Measurements from ENCODE around the gene CFD.

CFD gene

GRCh38 chr19:854549-854948, 4.9 kb upstream of the CFD start:
- ChIA-PET CTCF (interaction anchor here (0.6 to 2.3 kb wide), 2 partner anchors 68 to 69 kb away, joined by 3 to 11 read pairs; no protein-coding TSS in a partner anchor), POLR2A (no interaction called here)
- H3K4me3 ChIP-seq (ENCODE audit: control insufficient read depth in 1 of 7, extremely low read depth in 1 of 7, insufficient read depth in 4 of 7, low read depth in 2 of 7, low read length in 6 of 7), result no peak overlapping the region
- peaks cover 0 to 15% (median 12%) of the 10 kb centered on the region in 4 experiments for H3K4me1 ChIP-seq (ENCODE audit: control extremely low read depth in 1 of 4, control insufficient read depth in 4 of 4, insufficient read depth in 4 of 4, low read length in 3 of 4)
- H3K9me3 ChIP-seq (ENCODE audit: control extremely low read depth in 1 of 5, control insufficient read depth in 4 of 5, insufficient read depth in 2 of 5, low read depth in 1 of 5, low read length in 4 of 5), result no peaks in the 10 kb centered on the region
- WGBS (ENCODE audit: insufficient coverage), result no CpG with 5 or more reads among the region's 6 CpGs
- H3K27ac ChIP-seq (ENCODE audit: insufficient read depth in 1 of 2, low read depth in 1 of 2, low read length in 2 of 2, poor library complexity in 1 of 2, severe bottlenecking in 2 of 2), result no peak overlapping the region
- H3K27me3 ChIP-seq (replicated peaks in 2 of 5; ENCODE audit: control insufficient read depth in 4 of 5, insufficient read depth in 5 of 5, low read length in 4 of 5), result peaks cover 0 to 51% (median 7%) of the 10 kb centered on the region in 5 experiments
- H3K36me3 ChIP-seq (ENCODE audit: control insufficient read depth in 4 of 4, insufficient read depth in 4 of 4, low read length in 3 of 4), result no peaks in the 10 kb centered on the region
- DNase-seq, result no peak

GRCh38 chr19:855142-855541, 4.3 kb upstream of the CFD start:
- Histone ChIP-seq H3K27me3 (replicated peaks in 2 of 5; ENCODE audit: control insufficient read depth in 4 of 5, insufficient read depth in 5 of 5, low read length in 4 of 5) (peaks cover 0 to 52% (median 12%) of the 10 kb centered on the region in 5 experiments), H3K9me3 (ENCODE audit: control extremely low read depth in 1 of 5, control insufficient read depth in 4 of 5, insufficient read depth in 2 of 5, low read depth in 1 of 5, low read length in 4 of 5) (no peaks in the 10 kb centered on the region), H3K4me1 (ENCODE audit: control extremely low read depth in 1 of 4, control insufficient read depth in 4 of 4, insufficient read depth in 4 of 4, low read length in 3 of 4) (peaks cover 0 to 20% (median 17%) of the 10 kb centered on the region in 4 experiments), H3K27ac (ENCODE audit: insufficient read depth in 1 of 2, low read depth in 1 of 2, low read length in 2 of 2, poor library complexity in 1 of 2, severe bottlenecking in 2 of 2) (no peak overlapping the region), H3K4me3 (ENCODE audit: control insufficient read depth in 1 of 7, extremely low read depth in 1 of 7, insufficient read depth in 4 of 7, low read depth in 2 of 7, low read length in 6 of 7) (no peak overlapping the region), H3K36me3 (ENCODE audit: control insufficient read depth in 4 of 4, insufficient read depth in 4 of 4, low read length in 3 of 4) (no peaks in the 10 kb centered on the region)
- CTCF ChIA-PET, result interaction anchor here (0.6 to 2.3 kb wide), 2 partner anchors 17 to 68 kb away, joined by 4 to 11 read pairs; no protein-coding TSS in a partner anchor
- POLR2A ChIA-PET, result interaction anchor here (0.6 kb wide), 1 partner anchor 35 kb away, joined by 3 read pairs; no protein-coding TSS in a partner anchor
- WGBS (ENCODE audit: insufficient coverage), result 81% methylated on average over 9 of the region's 12 CpGs
- DNase-seq, result no peak

- Histone ChIP-seq H3K4me1 (ENCODE audit: control extremely low read depth in 1 of 4, control insufficient read depth in 4 of 4, insufficient read depth in 4 of 4, low read length in 3 of 4) (peaks cover 0 to 21% (median 17%) of the 10 kb centered on the region in 4 experiments), H3K4me3 (ENCODE audit: control insufficient read depth in 1 of 7, extremely low read depth in 1 of 7, insufficient read depth in 4 of 7, low read depth in 2 of 7, low read length in 6 of 7) (no peak overlapping the region), H3K36me3 (ENCODE audit: control insufficient read depth in 4 of 4, insufficient read depth in 4 of 4, low read length in 3 of 4) (no peaks in the 10 kb centered on the region), H3K9me3 (ENCODE audit: control extremely low read depth in 1 of 5, control insufficient read depth in 4 of 5, insufficient read depth in 2 of 5, low read depth in 1 of 5, low read length in 4 of 5) (no peaks in the 10 kb centered on the region), H3K27ac (ENCODE audit: insufficient read depth in 1 of 2, low read depth in 1 of 2, low read length in 2 of 2, poor library complexity in 1 of 2, severe bottlenecking in 2 of 2) (no peak overlapping the region), H3K27me3 (replicated peaks in 2 of 5; ENCODE audit: control insufficient read depth in 4 of 5, insufficient read depth in 5 of 5, low read length in 4 of 5) (peaks cover 0 to 46% (median 12%) of the 10 kb centered on the region in 5 experiments)
- CTCF ChIA-PET, result interaction anchor here (0.6 to 2.3 kb wide), 4 partner anchors 11 to 68 kb away, joined by 3 to 11 read pairs (median 8); partner anchors contain the start of gene PRTN3
- POLR2A ChIA-PET, result interaction anchor here (0.6 kb wide), 1 partner anchor 36 kb away, joined by 3 read pairs; no protein-coding TSS in a partner anchor
- 83% methylated on average over 40 of the region's 40 CpGs for WGBS (ENCODE audit: insufficient coverage)
- no peak for DNase-seq
These were observed 3.8 kb upstream of the CFD start for GRCh38 chr19:855566-856120.

GRCh38 chr19:858284-858683, 1.2 kb upstream of the CFD start:
- no peaks in the 10 kb centered on the region for H3K9me3 ChIP-seq (ENCODE audit: control extremely low read depth in 1 of 5, control insufficient read depth in 4 of 5, insufficient read depth in 2 of 5, low read depth in 1 of 5, low read length in 4 of 5)
- peaks cover 0 to 32% (median 28%) of the 10 kb centered on the region in 4 experiments for H3K4me1 ChIP-seq (ENCODE audit: control extremely low read depth in 1 of 4, control insufficient read depth in 4 of 4, insufficient read depth in 4 of 4, low read length in 3 of 4)
- WGBS (ENCODE audit: insufficient coverage), result 74% methylated on average over 5 of the region's 9 CpGs
- H3K27ac ChIP-seq (ENCODE audit: insufficient read depth in 1 of 2, low read depth in 1 of 2, low read length in 2 of 2, poor library complexity in 1 of 2, severe bottlenecking in 2 of 2), result no peak overlapping the region
- H3K27me3 ChIP-seq (replicated peaks in 2 of 5; ENCODE audit: control insufficient read depth in 4 of 5, insufficient read depth in 5 of 5, low read length in 4 of 5), result peaks cover 0 to 23% (median 11%) of the 10 kb centered on the region in 5 experiments
- CTCF ChIA-PET, result interaction anchor here (0.6 to 1.5 kb wide), 4 partner anchors 35 to 145 kb away, joined by 3 to 6 read pairs (median 4); partner anchors contain the start of genes MED16 and RNU6-9
- DNase-seq, result no peak
- POLR2A ChIA-PET, result no interaction called here
- H3K4me3 ChIP-seq (ENCODE audit: control insufficient read depth in 1 of 7, extremely low read depth in 1 of 7, insufficient read depth in 4 of 7, low read depth in 2 of 7, low read length in 6 of 7), result no peak overlapping the region
- H3K36me3 ChIP-seq (ENCODE audit: control insufficient read depth in 4 of 4, insufficient read depth in 4 of 4, low read length in 3 of 4), result no peaks in the 10 kb centered on the region

GRCh38 chr19:861141-861755, 1.8 kb downstream of the CFD start:
- POLR2A ChIA-PET, result no interaction called here
- H3K9me3 ChIP-seq (ENCODE audit: control extremely low read depth in 1 of 5, control insufficient read depth in 4 of 5, insufficient read depth in 2 of 5, low read depth in 1 of 5, low read length in 4 of 5), result no peaks in the 10 kb centered on the region
- WGBS (ENCODE audit: insufficient coverage), result 57% methylated on average over 14 of the region's 35 CpGs
- CTCF ChIA-PET, result no interaction called here
- no peak overlapping the region for H3K27ac ChIP-seq (ENCODE audit: insufficient read depth in 1 of 2, low read depth in 1 of 2, low read length in 2 of 2, poor library complexity in 1 of 2, severe bottlenecking in 2 of 2)
- no peak for DNase-seq
- H3K27me3 ChIP-seq (replicated peaks in 2 of 5; ENCODE audit: control insufficient read depth in 4 of 5, insufficient read depth in 5 of 5, low read length in 4 of 5), result peaks cover 0 to 17% (median 11%) of the 10 kb centered on the region in 5 experiments
- peaks cover 0 to 40% (median 37%) of the 10 kb centered on the region in 4 experiments for H3K4me1 ChIP-seq (ENCODE audit: control extremely low read depth in 1 of 4, control insufficient read depth in 4 of 4, insufficient read depth in 4 of 4, low read length in 3 of 4)
- peak overlapping the region in 2 of 7 experiments; percentile 23 to 26 for H3K4me3 ChIP-seq (ENCODE audit: control insufficient read depth in 1 of 7, extremely low read depth in 1 of 7, insufficient read depth in 4 of 7, low read depth in 2 of 7, low read length in 6 of 7)
- no peaks in the 10 kb centered on the region for H3K36me3 ChIP-seq (ENCODE audit: control insufficient read depth in 4 of 4, insufficient read depth in 4 of 4, low read length in 3 of 4)

- 21% methylated on average over 44 of the region's 60 CpGs for WGBS (ENCODE audit: insufficient coverage)
- H3K36me3 ChIP-seq (ENCODE audit: control insufficient read depth in 4 of 4, insufficient read depth in 4 of 4, low read length in 3 of 4), result no peaks in the 10 kb centered on the region
- H3K27me3 ChIP-seq (replicated peaks in 2 of 5; ENCODE audit: control insufficient read depth in 4 of 5, insufficient read depth in 5 of 5, low read length in 4 of 5), result peaks cover 0 to 17% (median 11%) of the 10 kb centered on the region in 5 experiments
- H3K4me1 ChIP-seq (ENCODE audit: control extremely low read depth in 1 of 4, control insufficient read depth in 4 of 4, insufficient read depth in 4 of 4, low read length in 3 of 4), result peaks cover 0 to 40% (median 37%) of the 10 kb centered on the region in 4 experiments
- ChIA-PET CTCF (interaction anchor here (1.0 to 3.7 kb wide), 7 partner anchors 17 to 134 kb away, joined by 3 to 23 read pairs (median 4); partner anchors contain the start of gene KISS1R), POLR2A (no interaction called here)
- peak; percentile 82 to 94 (median 93) for DNase-seq
- H3K27ac ChIP-seq (ENCODE audit: insufficient read depth in 1 of 2, low read depth in 1 of 2, low read length in 2 of 2, poor library complexity in 1 of 2, severe bottlenecking in 2 of 2), result no peak overlapping the region
- no peaks in the 10 kb centered on the region for H3K9me3 ChIP-seq (ENCODE audit: control extremely low read depth in 1 of 5, control insufficient read depth in 4 of 5, insufficient read depth in 2 of 5, low read depth in 1 of 5, low read length in 4 of 5)
- peak overlapping the region in 3 of 7 experiments; percentile 46 to 61 (median 52) for H3K4me3 ChIP-seq (ENCODE audit: control insufficient read depth in 1 of 7, extremely low read depth in 1 of 7, insufficient read depth in 4 of 7, low read depth in 2 of 7, low read length in 6 of 7)
These were observed 2.5 kb downstream of the CFD start for GRCh38 chr19:861756-862580.

Data from common myeloid progenitor, CD34-positive (primary cell).